Measurements from ENCODE around the gene LGR5. TPM values are rescaled to one million over a fixed set of nuclear protein-coding genes. Genes with fewer than 3 reads are reported as not detected.

LGR5 gene
- total and polyA plus RNA-seq, 2 of the 8 experiments (the other 6 are each of a cell fraction or from before 2014, with no cell fraction given) = 0.08 to 0.19 TPM

DNA sequence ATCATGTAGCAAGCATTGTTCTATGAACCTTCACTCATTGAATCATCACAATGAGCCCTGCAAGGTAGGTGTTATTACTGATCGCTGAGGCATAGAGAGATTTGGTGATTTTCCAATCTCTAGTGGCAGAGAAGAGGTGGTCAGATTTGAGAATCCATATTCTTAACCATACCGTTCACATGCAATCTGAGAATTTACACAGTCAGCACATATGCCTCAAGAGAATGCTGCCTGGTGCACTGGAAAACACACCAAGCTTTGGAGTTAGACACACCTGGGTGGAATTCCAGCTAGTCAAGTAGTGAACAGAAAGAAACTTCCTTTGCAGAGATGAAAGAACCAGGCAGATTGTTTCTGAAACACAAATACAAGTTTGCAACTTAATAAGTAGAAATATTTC is 94.1 kb downstream of the LGR5 start:
- CTCF ChIA-PET (ENCODE audit: partially characterized antibody) = interaction anchor here (1.2 kb wide), 1 partner anchor 21 kb away, joined by 4 read pairs; no protein-coding TSS in a partner anchor
- WGBS, 2 experiments (ENCODE audit: extremely low coverage in 1 of 2, insufficient coverage in 1 of 2, insufficient read length in 1 of 2, insufficient replicate concordance in 2 of 2, low coverage in 1 of 2, low lambda C conversion rate in 2 of 2, missing lambda C conversion rate in 1 of 2) = 91% methylated on average over 2 of the region's 2 CpGs; no CpG with 5 or more reads in 1 of the 2 experiments
- H3K36me3 ChIP-seq (ENCODE audit: control insufficient read depth in 2 of 4, insufficient read depth in 4 of 4, low read length in 3 of 4) = no peaks in the 10 kb centered on the region
- TF ChIP-seq KDM1A (IDR thresholded peaks at IDR 0.05; ENCODE audit: borderline replicate concordance, low read length) = no peak
- TF ChIP-seq HDAC2 (IDR thresholded peaks at IDR 0.05; ENCODE audit: borderline replicate concordance in 1 of 2, low read depth in 2 of 2, low read length in 2 of 2) = no peak
- TF ChIP-seq, protein P1, sequence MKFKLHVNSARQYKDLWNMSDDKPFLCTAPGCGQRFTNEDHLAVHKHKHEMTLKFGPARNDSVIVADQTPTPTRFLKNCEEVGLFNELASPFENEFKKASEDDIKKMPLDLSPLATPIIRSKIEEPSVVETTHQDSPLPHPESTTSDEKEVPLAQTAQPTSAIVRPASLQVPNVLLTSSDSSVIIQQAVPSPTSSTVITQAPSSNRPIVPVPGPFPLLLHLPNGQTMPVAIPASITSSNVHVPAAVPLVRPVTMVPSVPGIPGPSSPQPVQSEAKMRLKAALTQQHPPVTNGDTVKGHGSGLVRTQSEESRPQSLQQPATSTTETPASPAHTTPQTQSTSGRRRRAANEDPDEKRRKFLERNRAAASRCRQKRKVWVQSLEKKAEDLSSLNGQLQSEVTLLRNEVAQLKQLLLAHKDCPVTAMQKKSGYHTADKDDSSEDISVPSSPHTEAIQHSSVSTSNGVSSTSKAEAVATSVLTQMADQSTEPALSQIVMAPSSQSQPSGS (IDR thresholded peaks at IDR 0.05; ENCODE audit: low read length) = no peak
- TF ChIP-seq TAF1 (IDR thresholded peaks at IDR 0.05; ENCODE audit: low read depth, low read length) = no peak
- TF ChIP-seq POLR2AphosphoS5 (IDR thresholded peaks at IDR 0.05; ENCODE audit: low read depth, low read length) = no peak
- TF ChIP-seq KDM5A (IDR thresholded peaks at IDR 0.05; ENCODE audit: low read length) = no peak
- TF ChIP-seq POLR2A (IDR thresholded peaks at IDR 0.05; ENCODE audit: control extremely low read depth in 1 of 2, low read depth in 2 of 2, low read length in 2 of 2) = no peak
- TF ChIP-seq, protein P2, sequence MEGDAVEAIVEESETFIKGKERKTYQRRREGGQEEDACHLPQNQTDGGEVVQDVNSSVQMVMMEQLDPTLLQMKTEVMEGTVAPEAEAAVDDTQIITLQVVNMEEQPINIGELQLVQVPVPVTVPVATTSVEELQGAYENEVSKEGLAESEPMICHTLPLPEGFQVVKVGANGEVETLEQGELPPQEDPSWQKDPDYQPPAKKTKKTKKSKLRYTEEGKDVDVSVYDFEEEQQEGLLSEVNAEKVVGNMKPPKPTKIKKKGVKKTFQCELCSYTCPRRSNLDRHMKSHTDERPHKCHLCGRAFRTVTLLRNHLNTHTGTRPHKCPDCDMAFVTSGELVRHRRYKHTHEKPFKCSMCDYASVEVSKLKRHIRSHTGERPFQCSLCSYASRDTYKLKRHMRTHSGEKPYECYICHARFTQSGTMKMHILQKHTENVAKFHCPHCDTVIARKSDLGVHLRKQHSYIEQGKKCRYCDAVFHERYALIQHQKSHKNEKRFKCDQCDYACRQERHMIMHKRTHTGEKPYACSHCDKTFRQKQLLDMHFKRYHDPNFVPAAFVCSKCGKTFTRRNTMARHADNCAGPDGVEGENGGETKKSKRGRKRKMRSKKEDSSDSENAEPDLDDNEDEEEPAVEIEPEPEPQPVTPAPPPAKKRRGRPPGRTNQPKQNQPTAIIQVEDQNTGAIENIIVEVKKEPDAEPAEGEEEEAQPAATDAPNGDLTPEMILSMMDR (IDR thresholded peaks at IDR 0.05; ENCODE audit: control extremely low read depth in 1 of 3, insufficient read depth in 1 of 3, low read depth in 1 of 3, low read length in 3 of 3) = no peak
- no peak for TF ChIP-seq CHD2 (IDR thresholded peaks at IDR 0.05; ENCODE audit: low read length)
- no peak for TF ChIP-seq MAFK (IDR thresholded peaks at IDR 0.05; ENCODE audit: low read depth, low read length)

More for the DNA sequence above, 94.1 kb downstream of the LGR5 start:
- H3K4me1 ChIP-seq (replicated peaks in 1 of 4; ENCODE audit: control insufficient read depth in 3 of 4, insufficient read depth in 4 of 4, low read length in 3 of 4) = no peaks in the 10 kb centered on the region
- H3K27ac ChIP-seq (ENCODE audit: low read depth, low read length) = no peak overlapping the region
- H2BK15ac ChIP-seq (ENCODE audit: low read length) = no peak overlapping the region
- no peak overlapping the region for H4K8ac ChIP-seq (ENCODE audit: extremely low read depth, insufficient read depth, low read length)
- no peak overlapping the region for H2BK120ac ChIP-seq (replicated peaks; ENCODE audit: low read depth, low read length)
- no peaks in the 10 kb centered on the region for H3K9me3 ChIP-seq (ENCODE audit: insufficient read depth in 2 of 2, low read depth in 1 of 2, low read length in 1 of 2)
- H3K23ac ChIP-seq (ENCODE audit: insufficient read length) = no peak overlapping the region
- H3K18ac ChIP-seq (ENCODE audit: extremely low read depth, low read length) = no peak overlapping the region
- H3K4me2 ChIP-seq (ENCODE audit: insufficient read depth in 1 of 2, low read depth in 2 of 2, low read length in 2 of 2) = no peak overlapping the region
- no peak overlapping the region for H3K56ac ChIP-seq (replicated peaks; ENCODE audit: insufficient read length, low read depth, low read length)
- H3K9ac ChIP-seq (replicated peaks in 1 of 4; ENCODE audit: extremely low read depth in 1 of 4, low read depth in 3 of 4, low read length in 3 of 4) = no peak overlapping the region
- POLR2A ChIA-PET (ENCODE audit: partially characterized antibody) = no interaction called here
- H3K4ac ChIP-seq (replicated peaks; ENCODE audit: insufficient read length, low read depth, low read length) = no peak overlapping the region
- no peak overlapping the region for H4K5ac ChIP-seq (ENCODE audit: insufficient read length, low read depth, low read length)
- DNase-seq (ENCODE audit: low read depth in 1 of 2, low spot score in 2 of 2) (no peak), FAIRE-seq (no peak)
- H3K14ac ChIP-seq (ENCODE audit: insufficient read length) = no peak overlapping the region
- no peak overlapping the region for H2BK5ac ChIP-seq (ENCODE audit: low read depth, low read length)
- no peaks in the 10 kb centered on the region for H4K20me1 ChIP-seq (replicated peaks in 1 of 2; ENCODE audit: control insufficient read depth in 1 of 2, insufficient read depth in 2 of 2, low read length in 2 of 2)
- H2AK5ac ChIP-seq (ENCODE audit: low read depth, low read length) = no peak overlapping the region
- H3K27me3 ChIP-seq (replicated peaks in 1 of 4; ENCODE audit: control insufficient read depth in 3 of 4, extremely low read depth in 1 of 4, insufficient read depth in 3 of 4, low read length in 3 of 4) = no peaks in the 10 kb centered on the region
- no peak overlapping the region for H2BK20ac ChIP-seq (ENCODE audit: low read length)
- H2AFZ ChIP-seq (ENCODE audit: low read length) = no peak overlapping the region; the same call in 1 of the 2 replicates
- H2BK12ac ChIP-seq (ENCODE audit: low read depth, low read length) = no peak overlapping the region
- no peaks in the 10 kb centered on the region for H3K79me2 ChIP-seq (ENCODE audit: control insufficient read depth in 1 of 2, insufficient read depth in 2 of 2, low read length in 2 of 2)
- H4K91ac ChIP-seq (replicated peaks; ENCODE audit: insufficient read length, low read length) = no peak overlapping the region
- H3K4me3 ChIP-seq (ENCODE audit: extremely low read depth in 1 of 4, insufficient read depth in 2 of 4, low read depth in 3 of 4, low read length in 4 of 4) = no peak overlapping the region
- no peaks in the 10 kb centered on the region for H3K79me1 ChIP-seq (ENCODE audit: low read depth, low read length)
- no peaks in the 10 kb centered on the region for H3K23me2 ChIP-seq (ENCODE audit: low read depth, low read length)
